ENCODE data around the gene LRRN2. TPM values are rescaled to one million over a fixed set of nuclear protein-coding genes. Genes with fewer than 3 reads are reported as not detected.

LRRN2 gene
- total and polyA plus RNA-seq, 2 donors (not counting 3 experiments of a cell fraction or from before 2014, with no cell fraction given) = not detected

DNA sequence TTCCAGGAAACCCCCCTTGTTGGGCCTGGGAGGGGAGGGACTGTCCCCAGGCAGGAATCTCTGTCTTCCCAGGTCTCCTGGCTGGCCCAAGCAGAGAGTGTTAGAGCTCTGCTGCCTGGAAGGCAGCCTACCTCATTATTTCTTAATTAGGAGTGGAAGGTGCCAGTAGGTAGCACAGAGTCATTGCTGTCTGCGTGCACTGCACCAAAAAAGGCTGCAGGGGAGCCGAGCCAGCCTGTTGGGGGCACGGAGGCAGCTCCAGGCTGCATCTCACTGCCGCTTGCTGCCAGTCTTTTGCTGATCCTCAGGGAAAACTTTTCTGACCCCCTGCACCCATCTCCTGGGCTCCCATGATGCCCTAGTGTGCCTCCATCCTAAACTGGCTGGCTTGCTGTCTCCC lies 58.1 kb downstream of the LRRN2 start:
- Histone ChIP-seq H2AFZ (ENCODE audit: low read depth, low read length) (no peak overlapping the region), H3K9me3 (replicated peaks; ENCODE audit: control insufficient read depth, insufficient read depth, low read length) (no peaks in the 10 kb centered on the region), H3K9ac (replicated peaks; ENCODE audit: extremely low read depth, insufficient read depth, low read length) (no peak overlapping the region), H3K27ac (ENCODE audit: insufficient read depth, low read depth, low read length) (no peak overlapping the region), H3K4me1 (ENCODE audit: control insufficient read depth, extremely low read depth, insufficient read depth, low read length) (no peaks in the 10 kb centered on the region), H4K20me1 (replicated peaks; ENCODE audit: control insufficient read depth, extremely low read depth, insufficient read depth, low read length) (no peaks in the 10 kb centered on the region), H3K79me2 (ENCODE audit: control insufficient read depth, insufficient read depth, low read length) (no peaks in the 10 kb centered on the region), H3K4me3 (replicated peaks in 1 of 3; ENCODE audit: insufficient read depth in 1 of 3, low read depth in 1 of 3, low read length in 3 of 3) (no peak overlapping the region), H3K4me2 (ENCODE audit: insufficient read depth, low read length) (no peak overlapping the region), H3K9me1 (replicated peaks; ENCODE audit: control insufficient read depth, extremely low read depth, insufficient read depth, low read length) (no peaks in the 10 kb centered on the region), H3K36me3 (ENCODE audit: control insufficient read depth in 2 of 2, extremely low read depth in 1 of 2, insufficient read depth in 2 of 2, low read length in 2 of 2) (no peaks in the 10 kb centered on the region), H3K27me3 (ENCODE audit: control insufficient read depth in 2 of 2, insufficient read depth in 2 of 2, low read length in 2 of 2) (peaks cover 2 to 3% of the 10 kb centered on the region in 2 experiments)
- no TSS peak for BruUV-seq (replicated peaks)
- DNase-seq (ENCODE audit: low read depth, low spot score) (no peak), FAIRE-seq (no peak)
- POLR2A ChIA-PET = no interaction called here
- CTCF ChIA-PET = no interaction called here
- dilution Hi-C loops (cut with MboI; ENCODE audit: extremely low pct_ligation_motif_present, low sequenced_read_pairs) = no loop called here
- TF ChIP-seq FOS (IDR thresholded peaks at IDR 0.05; ENCODE audit: borderline replicate concordance, insufficient read depth, low read length) (no peak), MYC (IDR thresholded peaks at IDR 0.05; ENCODE audit: low read depth, low read length) (no peak), JUN (IDR thresholded peaks at IDR 0.05; ENCODE audit: borderline replicate concordance, insufficient read depth, insufficient read length, low read depth) (no peak), EZH2 (IDR thresholded peaks at IDR 0.05; ENCODE audit: borderline replicate concordance, low read depth, low read length, severe bottlenecking) (no peak), GATA2 (IDR thresholded peaks at IDR 0.05; ENCODE audit: insufficient read depth, insufficient read length, low read depth, low read length) (no peak), POLR2A (IDR thresholded peaks at IDR 0.05; ENCODE audit: low read depth, low read length) (no peak), POLR2AphosphoS5 (IDR thresholded peaks at IDR 0.05; ENCODE audit: insufficient read depth, low read depth, low read length) (no peak)
- TF ChIP-seq, protein P1, sequence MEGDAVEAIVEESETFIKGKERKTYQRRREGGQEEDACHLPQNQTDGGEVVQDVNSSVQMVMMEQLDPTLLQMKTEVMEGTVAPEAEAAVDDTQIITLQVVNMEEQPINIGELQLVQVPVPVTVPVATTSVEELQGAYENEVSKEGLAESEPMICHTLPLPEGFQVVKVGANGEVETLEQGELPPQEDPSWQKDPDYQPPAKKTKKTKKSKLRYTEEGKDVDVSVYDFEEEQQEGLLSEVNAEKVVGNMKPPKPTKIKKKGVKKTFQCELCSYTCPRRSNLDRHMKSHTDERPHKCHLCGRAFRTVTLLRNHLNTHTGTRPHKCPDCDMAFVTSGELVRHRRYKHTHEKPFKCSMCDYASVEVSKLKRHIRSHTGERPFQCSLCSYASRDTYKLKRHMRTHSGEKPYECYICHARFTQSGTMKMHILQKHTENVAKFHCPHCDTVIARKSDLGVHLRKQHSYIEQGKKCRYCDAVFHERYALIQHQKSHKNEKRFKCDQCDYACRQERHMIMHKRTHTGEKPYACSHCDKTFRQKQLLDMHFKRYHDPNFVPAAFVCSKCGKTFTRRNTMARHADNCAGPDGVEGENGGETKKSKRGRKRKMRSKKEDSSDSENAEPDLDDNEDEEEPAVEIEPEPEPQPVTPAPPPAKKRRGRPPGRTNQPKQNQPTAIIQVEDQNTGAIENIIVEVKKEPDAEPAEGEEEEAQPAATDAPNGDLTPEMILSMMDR (IDR thresholded peaks at IDR 0.05; ENCODE audit: extremely low read depth in 1 of 2, insufficient read depth in 1 of 2, low read depth in 1 of 2, low read length in 2 of 2) = no peak
- TF ChIP-seq, protein P2, sequence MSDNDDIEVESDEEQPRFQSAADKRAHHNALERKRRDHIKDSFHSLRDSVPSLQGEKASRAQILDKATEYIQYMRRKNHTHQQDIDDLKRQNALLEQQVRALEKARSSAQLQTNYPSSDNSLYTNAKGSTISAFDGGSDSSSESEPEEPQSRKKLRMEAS (IDR thresholded peaks at IDR 0.05; ENCODE audit: insufficient read depth, insufficient read length) = no peak
- intact Hi-C loops (cut with micrococcal nuclease) = no loop called here
